Measurements from ENCODE around the gene RAMAC.
"Not testable (repeated sequence)": the region's sequence is repeated elsewhere in the genome, so short reads cannot be mapped to it uniquely, and the experiment has no call there.

Gene RAMAC

GRCh38 chr15:82969353-82969752 lies 16.7 kb upstream of the RAMAC start:
- no peak for DNase-seq

DNA sequence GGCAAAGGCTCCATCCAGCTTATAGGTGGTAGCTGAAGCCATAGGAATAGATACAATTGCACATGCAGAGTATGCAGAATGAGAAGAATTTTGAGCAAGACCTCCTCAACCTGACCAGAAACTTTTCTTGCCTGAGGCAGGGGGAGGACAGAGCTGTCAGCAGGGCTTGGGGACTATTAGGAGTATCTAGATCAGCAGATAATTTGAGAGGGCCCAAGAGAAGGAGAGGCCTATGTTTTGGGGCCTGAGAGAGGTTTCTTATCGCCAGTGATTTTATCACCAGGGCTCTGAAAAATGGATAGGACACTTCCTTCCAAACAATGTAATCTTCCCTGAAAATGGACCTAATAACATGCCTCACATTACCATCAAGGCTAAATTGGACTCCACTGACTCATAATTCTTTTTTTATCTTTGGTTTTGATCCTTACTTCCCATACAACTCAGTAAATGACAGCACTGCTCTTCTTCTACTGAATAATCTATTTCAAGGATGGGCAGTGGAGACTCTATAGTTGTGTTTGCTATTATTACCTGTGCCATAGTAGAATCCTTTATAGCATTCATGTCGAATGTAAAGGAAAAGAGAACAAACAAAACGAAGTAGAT lies 15.8 kb upstream of the RAMAC start:
- DNase-seq: no peak

DNA sequence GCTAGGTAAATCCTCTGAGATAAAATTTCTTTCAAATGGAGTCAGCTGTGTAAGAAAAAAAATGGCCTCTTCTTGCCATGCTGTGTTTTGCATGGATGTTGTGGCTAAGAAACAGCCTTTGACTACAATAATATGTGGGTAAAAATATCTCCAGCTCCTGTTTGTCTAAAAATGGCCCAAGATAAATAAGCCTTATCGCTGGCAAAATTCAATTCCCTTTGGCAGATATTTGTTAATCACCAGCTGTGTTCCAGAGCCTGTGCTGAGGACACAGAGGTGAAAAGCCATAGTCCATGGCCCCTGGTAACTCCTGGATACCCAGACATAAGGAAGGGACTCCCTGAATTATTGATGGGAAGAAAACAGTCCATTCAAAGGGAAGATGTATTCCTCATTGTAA lies 15.3 kb upstream of the RAMAC start:
- no peak for DNase-seq

DNA sequence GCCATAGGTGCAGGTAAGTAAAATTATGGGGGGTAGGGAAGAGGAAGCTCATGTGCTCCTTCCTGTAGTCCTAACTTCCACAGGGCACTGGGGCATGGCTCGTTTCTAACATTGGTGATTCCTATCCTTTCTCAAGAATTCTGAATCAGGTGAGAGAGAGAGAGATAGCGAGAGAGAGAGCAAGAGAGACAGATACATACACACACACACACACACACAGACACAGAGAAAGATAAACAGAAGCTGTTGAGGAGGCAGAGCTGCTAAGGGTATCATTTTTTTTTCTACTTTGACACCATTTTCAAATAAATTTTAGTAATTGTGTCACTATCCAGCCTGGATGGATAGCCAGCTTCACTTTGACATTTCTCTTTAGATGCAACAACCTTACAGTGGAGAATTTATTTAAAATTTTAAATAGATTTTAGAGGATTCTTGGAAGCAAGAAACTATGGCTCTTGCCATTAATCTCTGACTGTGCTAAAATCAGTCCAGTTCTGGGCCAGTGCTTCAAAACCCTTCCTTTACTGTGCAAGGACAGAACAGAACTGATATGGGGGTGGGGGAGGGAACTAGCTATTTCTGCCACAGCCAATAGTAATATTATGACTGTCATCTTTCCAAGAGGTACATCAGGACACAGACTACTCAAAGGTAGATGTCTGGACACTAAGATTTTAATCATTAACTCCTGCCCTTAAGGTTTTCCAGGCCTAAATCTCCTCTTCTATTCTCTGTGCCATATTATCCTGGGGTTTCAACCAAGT lies 14.6 kb upstream of the RAMAC start:
- no peak for DNase-seq

DNA sequence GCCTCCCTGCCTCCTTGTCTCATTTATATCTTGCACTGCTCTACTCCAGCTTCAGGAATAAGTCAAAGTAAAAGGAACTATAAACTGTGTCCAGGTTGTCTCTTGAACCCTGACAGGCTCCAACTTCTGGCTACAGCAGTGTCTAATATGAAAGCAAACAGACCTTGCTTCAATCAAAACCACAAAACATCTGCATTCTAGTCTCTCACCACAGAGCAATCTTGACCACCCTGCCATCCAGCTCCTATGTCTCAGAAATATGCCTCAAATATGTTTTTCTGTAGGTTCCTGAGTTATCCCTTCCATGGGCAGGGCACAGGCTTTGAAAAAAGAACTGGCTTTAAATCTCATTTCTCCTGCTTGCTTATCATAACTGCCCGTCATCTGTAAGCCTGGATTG lies 13.0 kb upstream of the RAMAC start:
- DNase-seq: no peak

- no peak for DNase-seq
Measured at GRCh38 chr15:82977076-82977475, 8.9 kb upstream of the RAMAC start.

- DNase-seq: no peak
Measured at GRCh38 chr15:82978438-82978837, 7.6 kb upstream of the RAMAC start.

- no peak for DNase-seq
Measured at GRCh38 chr15:82979726-82980125, 6.3 kb upstream of the RAMAC start.

DNA sequence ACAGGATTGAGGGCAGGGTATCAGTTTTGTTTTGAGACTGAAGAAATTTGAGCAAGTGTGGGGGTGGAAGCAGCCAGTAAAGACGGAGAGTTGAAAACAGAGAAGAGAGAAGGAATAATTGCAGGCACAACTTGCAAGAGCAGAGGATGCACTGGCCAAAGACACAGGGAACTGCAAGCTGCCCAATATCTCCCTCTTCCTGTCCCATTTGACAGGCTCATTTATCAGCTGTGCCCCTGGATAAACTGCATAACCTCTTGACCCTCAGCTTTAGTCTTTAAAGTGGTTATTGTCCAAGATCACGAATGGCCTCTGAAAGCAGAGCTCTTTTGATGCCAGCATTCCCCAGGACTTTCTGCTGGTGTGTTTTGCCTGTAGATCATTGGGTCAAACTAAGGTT lies 5.0 kb upstream of the RAMAC start:
- no peak for DNase-seq

- peak; percentile 13 for DNase-seq
Measured at GRCh38 chr15:82986442-82986780, 401 bp downstream of the RAMAC start.

- DNase-seq: no peak
Measured at GRCh38 chr15:82992436-82992998, 6.5 kb downstream of the RAMAC start.

GRCh38 chr15:82993144-82993543 lies 7.1 kb downstream of the RAMAC start:
- DNase-seq: no peak

DNA sequence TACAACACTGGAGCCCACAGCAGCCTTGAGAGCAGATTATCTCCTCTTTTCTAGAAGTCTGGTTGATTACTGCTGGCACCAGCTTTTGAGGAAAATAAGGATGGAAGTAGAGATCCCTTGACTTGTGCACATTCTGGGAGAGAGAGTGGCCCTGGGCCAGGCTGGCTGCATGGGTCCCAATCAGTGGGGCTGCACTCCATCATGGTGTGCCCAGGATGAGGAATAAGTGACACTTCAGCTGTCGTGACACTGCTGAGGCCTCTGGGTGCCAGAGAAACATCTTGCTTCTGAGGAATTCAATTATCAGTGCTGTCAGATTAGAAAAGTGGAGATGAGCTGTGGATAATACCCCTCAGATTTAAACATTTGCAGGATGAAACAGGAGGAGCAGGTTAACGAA lies 9.1 kb downstream of the RAMAC start:
- no peak for DNase-seq

DNA sequence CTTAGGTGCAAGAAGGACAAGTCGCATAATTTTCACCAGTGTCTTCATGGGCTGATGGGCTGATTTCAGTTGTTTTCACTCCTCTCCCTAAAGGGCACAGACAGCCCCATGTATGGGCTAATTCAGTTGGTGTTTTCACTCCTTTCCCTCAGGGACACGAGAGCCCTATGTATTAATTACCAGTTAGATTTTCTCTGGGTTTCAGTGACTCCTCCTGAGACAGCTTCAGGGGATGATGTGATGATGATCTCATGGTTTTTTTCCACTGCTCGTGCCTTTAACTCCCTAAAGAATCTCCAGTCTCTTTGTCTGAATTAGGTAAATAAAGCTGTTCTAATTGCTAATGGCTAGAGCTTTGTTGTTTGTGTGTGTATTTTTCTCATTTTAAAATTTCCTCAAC lies 9.9 kb downstream of the RAMAC start:
- no peak for DNase-seq

- DNase-seq: no peak
Measured at GRCh38 chr15:82999426-82999825, 13.4 kb downstream of the RAMAC start.

GRCh38 chr15:82999905-83000671 lies 14.1 kb downstream of the RAMAC start:
- no peak for DNase-seq

- not testable (repeated sequence) for DNase-seq
Measured at GRCh38 chr15:83000672-83001031, 14.6 kb downstream of the RAMAC start.

- DNase-seq: peak; percentile 77
Measured at GRCh38 chr15:83010709-83011270, 24.8 kb downstream of the RAMAC start.

DNA sequence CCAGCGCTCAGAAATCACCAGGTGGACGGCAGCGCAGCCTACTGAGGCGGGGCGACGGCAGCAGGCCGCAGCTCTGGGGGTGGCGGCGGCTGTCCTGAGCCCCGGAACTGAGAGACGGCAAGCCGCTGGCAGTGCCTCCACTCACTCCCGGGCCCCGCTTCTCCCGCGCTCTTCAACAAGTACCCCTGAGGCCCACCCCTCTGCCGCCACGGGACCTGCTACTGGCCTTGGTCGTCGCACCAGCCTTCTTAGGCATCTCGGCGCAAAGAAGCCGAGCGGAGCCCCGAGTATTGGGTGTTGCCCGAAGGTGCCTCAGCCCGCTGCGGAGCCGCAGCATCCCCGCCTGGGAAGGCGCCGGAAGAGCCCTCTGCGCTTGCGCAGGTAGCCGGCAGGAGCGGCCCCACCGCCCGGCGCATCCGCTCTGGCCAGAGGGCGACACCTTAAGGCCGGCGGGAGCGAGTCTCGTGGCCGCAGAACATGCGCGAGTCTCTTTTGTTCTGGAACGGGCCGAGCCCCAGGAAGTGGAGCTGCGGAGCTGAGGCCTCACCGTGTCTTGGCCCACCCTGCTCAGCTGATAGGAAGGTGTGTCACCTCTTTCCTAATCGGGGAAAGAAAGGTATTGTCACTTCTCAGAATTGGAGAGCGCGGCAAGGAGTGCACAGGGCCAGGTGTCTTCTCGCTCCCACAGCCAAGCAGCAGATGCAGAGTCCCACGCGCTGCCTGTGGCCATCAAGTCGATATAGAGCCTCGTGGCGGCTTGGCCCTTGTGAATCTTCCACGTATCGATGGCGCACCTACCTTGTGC lies 25.5 kb downstream of the RAMAC start, which contains the start of gene C15orf40:
Gene C15orf40 (minus strand): TSS at position 369 of the 805 bp plus-strand sequence. CDS start 32 bp downstream, at position 337.
- peak; percentile 81 for DNase-seq

- DNase-seq: no peak
Measured at GRCh38 chr15:83012076-83012426, 26.0 kb downstream of the RAMAC start.

DNA sequence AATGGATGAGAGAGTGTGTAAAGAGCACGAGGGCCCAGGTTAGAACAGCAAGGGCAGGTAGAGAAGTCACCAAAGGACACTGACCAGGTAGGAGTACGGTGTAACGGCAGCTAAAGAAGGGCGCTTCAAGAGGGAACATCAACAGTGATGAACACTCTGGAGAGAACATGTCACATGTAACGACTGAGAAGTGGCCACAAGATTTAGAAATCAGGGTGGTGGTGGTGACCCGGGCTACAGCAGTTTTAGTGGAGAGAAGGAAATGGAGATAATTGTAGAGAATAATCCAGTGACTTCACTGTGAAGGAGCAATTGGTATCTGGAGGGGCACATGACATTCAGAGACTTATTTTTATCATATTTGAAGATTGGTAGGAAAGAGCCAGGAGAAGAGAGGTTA lies 26.6 kb downstream of the RAMAC start:
- no peak for DNase-seq

DNA sequence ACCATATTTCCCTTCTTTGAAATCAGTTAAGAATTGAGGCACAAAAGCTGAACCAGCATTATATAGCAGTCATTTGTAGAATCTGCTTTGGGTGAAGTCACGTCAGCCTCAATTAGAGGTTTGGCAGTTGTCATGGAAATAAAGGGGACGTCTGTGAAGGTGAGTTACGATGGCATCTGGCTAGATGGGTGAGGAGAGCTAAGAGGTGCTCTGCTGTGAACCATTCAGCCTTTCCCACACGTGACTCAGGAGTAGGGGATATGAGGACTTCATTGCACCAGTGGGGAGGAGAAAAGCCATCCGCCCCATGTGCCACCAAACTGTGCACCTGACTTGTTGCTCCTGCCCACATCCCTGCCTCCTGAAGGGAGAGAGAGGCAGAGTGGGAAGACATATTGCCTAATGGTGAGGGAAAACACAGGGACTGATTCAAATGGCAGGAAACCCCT lies 28.2 kb downstream of the RAMAC start:
- DNase-seq: no peak

DNA sequence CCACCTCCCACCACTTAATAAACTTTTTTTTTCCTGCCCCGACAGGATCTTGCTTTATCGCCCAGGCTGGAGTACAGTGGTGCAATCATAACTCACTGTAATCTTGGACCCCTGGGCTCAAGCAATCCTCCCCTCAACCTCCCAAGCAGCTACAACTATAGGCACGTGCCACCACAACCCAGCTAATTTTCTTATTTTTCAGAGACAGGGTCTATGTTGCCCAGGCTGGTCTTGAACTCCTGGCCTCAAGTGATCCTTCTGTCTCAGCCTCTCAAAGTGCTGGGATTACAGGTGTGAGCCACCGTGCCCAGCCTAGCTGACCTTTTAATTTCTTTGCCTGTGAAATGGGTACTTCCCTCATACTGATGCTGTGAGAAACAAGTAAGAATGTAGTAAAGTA lies 29.4 kb downstream of the RAMAC start:
- DNase-seq: no peak

Data from stimulated activated naive CD4-positive, alpha-beta T cell treated with Interleukin-2 at 50 U/mL for 16 hours (primary cell).